Neural crest cell (in vitro differentiated cells): ENCODE data around the gene FRMD8. TPM values are rescaled to one million over a fixed set of nuclear protein-coding genes. Genes with fewer than 3 reads are reported as not detected.
"Not testable (repeated sequence)": the region's sequence is repeated elsewhere in the genome, so short reads cannot be mapped to it uniquely, and the experiment has no call there.

Experiments used
- DNase-seq: peaks from one replicate; pipeline ENCODE4 v3.0.0; 2021; ENCODE audit warnings: low read depth, mixed read lengths, low spot score
- H3K27ac Mint-ChIP-seq: one replicate; pipeline ENCODE4 v1.8.0; 2021; ENCODE audit warnings: mild to moderate bottlenecking, mixed read lengths; ENCODE audit not compliant: unreplicated experiment
- H3K27me3 Mint-ChIP-seq: 2 replicates; pipeline ENCODE4 v1.8.0; 2021; ENCODE audit warnings: low read depth, mild to moderate bottlenecking, mixed read lengths
- H3K36me3 Mint-ChIP-seq: 2 replicates; pipeline ENCODE4 v1.8.0; 2021; ENCODE audit warnings: low read depth, mild to moderate bottlenecking, mixed read lengths
- H3K4me1 Mint-ChIP-seq: 2 replicates; pipeline ENCODE4 v1.8.0; 2021; ENCODE audit warnings: mixed read lengths
- H3K4me3 Mint-ChIP-seq: one replicate; pipeline ENCODE4 v1.8.0; 2021; ENCODE audit warnings: mild to moderate bottlenecking, mixed read lengths
- H3K9me3 Mint-ChIP-seq: 2 replicates; pipeline ENCODE4 v1.8.0; 2021; ENCODE audit warnings: mixed read lengths
- CTCF ChIP-seq: fragments of 200-600 bp; sonication (generic); conservative IDR thresholded peaks from 2 replicates; pipeline ENCODE4 v1.5.0; 2021; ENCODE audit warnings: antibody characterized with exemption, mild to moderate bottlenecking
- total RNA-seq: library from RNA; stranded (reverse); gene quantifications from 2 replicates; pipeline ENCODE4 v1.2.1, GENCODE V29; 2021

FRMD8 gene
- total RNA-seq, 1 donor from 2014 or later = 29.0 TPM

DNA sequence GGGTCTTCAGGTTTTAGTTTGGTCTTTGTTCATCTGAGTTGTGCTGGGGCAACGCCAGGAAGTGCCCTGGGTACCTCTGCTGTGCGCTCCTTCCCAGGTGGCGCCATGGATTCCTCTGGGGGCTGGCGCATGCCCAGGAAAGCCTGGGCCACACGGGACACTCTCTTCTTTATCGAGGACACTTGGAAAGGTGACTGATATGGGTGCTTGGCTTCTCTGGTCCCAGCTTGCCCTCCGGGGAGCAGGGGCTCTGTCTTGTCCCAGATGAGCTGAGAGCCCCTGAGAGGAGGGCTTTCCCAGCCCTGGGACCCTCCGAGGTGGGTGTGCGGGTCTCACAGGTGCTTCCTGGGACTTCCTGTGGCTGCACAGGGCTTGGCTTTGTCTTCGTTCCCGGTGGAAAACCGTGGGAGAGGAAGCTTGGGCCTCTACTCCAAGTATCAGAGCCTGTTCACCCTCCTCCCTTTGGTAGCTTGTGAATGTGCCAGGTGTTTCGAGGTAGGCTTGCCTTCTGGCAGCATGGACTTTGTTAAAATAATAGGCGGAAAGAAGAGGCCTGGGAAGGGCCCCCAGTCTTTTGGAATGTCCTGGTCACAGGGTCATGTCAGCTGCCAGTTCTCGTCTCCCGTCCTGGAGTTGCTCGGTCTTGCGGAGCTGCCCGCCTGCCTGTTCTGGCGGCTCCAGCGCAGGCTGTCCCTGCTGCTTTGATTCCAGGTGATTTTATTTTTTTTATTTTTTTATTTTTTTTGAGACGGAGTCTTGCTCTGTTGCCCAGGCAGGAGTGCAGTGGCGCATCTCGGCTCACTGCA, 26.0 kb downstream of the FRMD8 start:
- TF ChIP-seq CTCF = no peak
- H3K27me3 Mint-ChIP-seq = no peaks in the 10 kb centered on the region
- H3K27ac Mint-ChIP-seq = no peak overlapping the region
- H3K4me1 Mint-ChIP-seq = peaks cover 37% of the 10 kb centered on the region
- no peak for DNase-seq
- H3K9me3 Mint-ChIP-seq = no peaks in the 10 kb centered on the region
- no peak overlapping the region for H3K4me3 Mint-ChIP-seq
- no peaks in the 10 kb centered on the region for H3K36me3 Mint-ChIP-seq

GRCh38 chr11:65413077-65413664, 26.7 kb downstream of the FRMD8 start:
- H3K27ac Mint-ChIP-seq, H3K4me3 Mint-ChIP-seq, H3K36me3 Mint-ChIP-seq: not testable (repeated sequence)

DNA sequence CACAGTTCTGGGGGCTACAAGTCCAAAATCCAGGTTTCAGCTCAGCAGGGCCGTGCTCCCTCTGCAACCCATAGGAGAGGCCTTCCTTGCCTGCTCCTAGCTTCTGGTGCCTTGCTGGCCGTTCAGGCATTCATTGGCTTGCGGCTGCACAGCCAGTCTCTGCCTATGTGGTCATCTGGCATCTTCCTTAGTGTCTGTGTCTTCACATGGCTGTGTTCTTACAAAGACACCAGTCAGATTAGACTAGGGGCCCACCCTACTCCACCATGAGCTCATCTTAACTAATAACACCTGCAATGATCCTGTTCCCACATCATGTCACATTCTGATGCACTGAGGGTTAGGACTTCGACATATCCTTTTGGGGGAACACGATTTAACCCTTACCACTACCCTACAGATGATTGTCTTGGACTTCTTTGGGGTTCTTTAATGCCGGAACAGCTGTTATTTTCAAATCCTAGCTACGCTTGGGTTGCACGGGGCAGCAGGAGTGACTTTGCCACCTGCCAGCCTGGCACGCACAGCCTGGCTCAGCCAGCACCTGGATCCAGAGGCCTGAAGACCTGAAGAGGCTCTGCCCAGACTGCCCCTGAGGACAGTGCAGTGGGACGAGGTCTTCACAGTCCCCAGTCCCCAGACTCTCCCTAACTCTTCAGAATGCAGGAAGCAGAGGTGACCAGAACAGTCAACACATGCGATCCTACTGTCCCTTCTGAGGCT, 28.5 kb downstream of the FRMD8 start:
- peaks cover 8% of the 10 kb centered on the region for H3K27me3 Mint-ChIP-seq
- H3K36me3 Mint-ChIP-seq = no peaks in the 10 kb centered on the region
- no peak for DNase-seq
- peak overlapping the region; percentile 38 for H3K4me3 Mint-ChIP-seq
- no peaks in the 10 kb centered on the region for H3K9me3 Mint-ChIP-seq
- no peak overlapping the region for H3K27ac Mint-ChIP-seq
- TF ChIP-seq CTCF = no peak
- H3K4me1 Mint-ChIP-seq = peaks cover 60% of the 10 kb centered on the region

More at GRCh38 chr11:65413077-65413664, 26.7 kb downstream of the FRMD8 start:
- H3K27me3 Mint-ChIP-seq, DNase-seq, H3K9me3 Mint-ChIP-seq: not testable (repeated sequence)
- H3K4me1 Mint-ChIP-seq = peaks cover 44% of the 10 kb centered on the region

DNA sequence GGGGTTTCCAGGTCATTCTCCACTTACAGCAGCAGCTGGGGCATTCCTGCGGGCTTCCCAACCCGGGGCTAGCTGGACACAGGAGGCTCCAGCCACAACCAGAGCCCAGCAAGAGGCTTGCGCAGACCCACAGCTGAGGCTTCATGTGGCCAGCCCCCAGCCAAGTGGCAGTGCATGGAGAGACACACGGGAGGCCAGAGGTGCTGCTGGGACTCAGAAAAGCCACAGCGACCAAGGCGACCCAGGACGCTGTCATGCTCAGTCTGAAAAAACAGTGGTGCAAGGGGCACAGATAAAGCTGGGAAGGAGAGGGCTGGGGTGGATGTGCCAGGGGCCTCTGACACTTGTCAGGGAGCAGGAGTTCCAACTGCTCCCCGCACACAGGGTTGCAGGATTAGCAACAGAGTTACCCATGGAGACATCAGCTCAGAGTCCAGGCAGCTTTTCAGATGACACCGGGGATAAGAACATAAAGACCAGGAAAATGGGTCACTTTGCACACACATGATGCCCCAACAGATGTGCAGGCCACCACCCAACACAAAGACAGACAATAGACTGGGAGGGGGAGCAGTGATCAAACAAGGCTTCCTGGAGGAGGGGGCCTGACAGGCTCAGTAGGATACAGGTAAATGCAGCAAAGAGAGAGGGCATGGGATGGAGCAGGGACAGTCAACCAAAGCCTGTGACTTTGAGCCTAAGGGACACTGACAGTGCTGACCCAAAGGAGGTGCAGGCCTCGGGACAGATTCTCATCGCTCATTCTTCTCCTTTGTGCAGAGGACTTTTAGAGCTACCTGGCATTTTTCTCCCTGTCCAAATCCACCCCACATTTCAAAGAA, 29.3 kb downstream of the FRMD8 start:
- DNase-seq = no peak
- peaks cover 65% of the 10 kb centered on the region for H3K4me1 Mint-ChIP-seq

DNA sequence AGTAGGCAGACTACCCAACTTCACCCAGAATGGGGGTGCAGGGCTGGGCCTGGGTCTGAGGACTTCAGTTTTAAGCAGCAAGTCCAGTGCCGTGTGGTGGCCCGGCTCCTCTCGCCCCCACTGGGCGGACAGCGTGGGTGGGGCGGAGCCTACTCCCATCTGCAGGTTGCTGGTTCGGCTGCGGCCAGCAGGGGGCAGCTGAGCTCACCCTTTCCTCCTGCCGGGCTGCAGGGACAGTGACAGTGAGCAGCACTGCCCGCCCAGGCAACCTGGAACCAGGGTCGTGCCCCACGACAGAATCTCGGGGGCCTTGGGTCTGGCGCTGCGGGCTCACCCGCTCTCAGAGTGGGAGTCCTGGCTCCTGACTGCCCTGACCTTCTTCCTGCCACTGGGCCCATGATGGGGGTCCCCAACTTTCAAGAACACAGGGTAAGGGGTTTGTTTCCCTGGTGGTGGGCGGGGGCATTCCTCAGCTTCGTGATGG, 29.9 kb downstream of the FRMD8 start:
- H3K4me1 Mint-ChIP-seq = peaks cover 68% of the 10 kb centered on the region
- no peaks in the 10 kb centered on the region for H3K9me3 Mint-ChIP-seq
- H3K36me3 Mint-ChIP-seq = no peaks in the 10 kb centered on the region
- DNase-seq = peak; percentile 92
- no peak overlapping the region for H3K27ac Mint-ChIP-seq
- peak; percentile 94 for TF ChIP-seq CTCF
- peak overlapping the region; percentile 68 for H3K4me3 Mint-ChIP-seq
- peaks cover 8% of the 10 kb centered on the region for H3K27me3 Mint-ChIP-seq

More for the DNA sequence above, 29.3 kb downstream of the FRMD8 start:
- TF ChIP-seq CTCF = no peak
- Mint-ChIP-seq H3K27ac (peak overlapping the region; percentile 43), H3K36me3 (no peaks in the 10 kb centered on the region), H3K9me3 (no peaks in the 10 kb centered on the region), H3K4me3 (peak overlapping the region; percentile 38), H3K27me3 (peaks cover 8% of the 10 kb centered on the region)
